ENCODE measurements around the gene LEMD1. TPM values are rescaled to one million over a fixed set of nuclear protein-coding genes. Genes with fewer than 3 reads are reported as not detected.

Gene LEMD1
- total RNA-seq, 4 donors from 2014 or later, result 1.1 to 1.4 (median 1.3) TPM; not detected in 1

GRCh38 chr1:205440476-205441317 lies 18.8 kb upstream of the LEMD1 start:
- intact Hi-C loops (cut with DNase I), result no loop called here
- Histone ChIP-seq H3K4me1 (peaks cover 24 to 62% (median 25%) of the 10 kb centered on the region in 3 donors), H3K27me3 (peaks cover 0 to 14% (median 0%) of the 10 kb centered on the region in 4 donors), H3K4me3 (peak overlapping the region in 2 of 4 donors; percentile 6 to 43), H3K36me3 (no peaks in the 10 kb centered on the region), H3K9me3 (no peaks in the 10 kb centered on the region), H3K27ac (peak overlapping the region in 3 of 4 donors; percentile 26 to 62 (median 61))
- WGBS, 2 donors, result 11 to 35% methylated on average over 7 of the region's 15 CpGs
- TF ChIP-seq, protein P1, sequence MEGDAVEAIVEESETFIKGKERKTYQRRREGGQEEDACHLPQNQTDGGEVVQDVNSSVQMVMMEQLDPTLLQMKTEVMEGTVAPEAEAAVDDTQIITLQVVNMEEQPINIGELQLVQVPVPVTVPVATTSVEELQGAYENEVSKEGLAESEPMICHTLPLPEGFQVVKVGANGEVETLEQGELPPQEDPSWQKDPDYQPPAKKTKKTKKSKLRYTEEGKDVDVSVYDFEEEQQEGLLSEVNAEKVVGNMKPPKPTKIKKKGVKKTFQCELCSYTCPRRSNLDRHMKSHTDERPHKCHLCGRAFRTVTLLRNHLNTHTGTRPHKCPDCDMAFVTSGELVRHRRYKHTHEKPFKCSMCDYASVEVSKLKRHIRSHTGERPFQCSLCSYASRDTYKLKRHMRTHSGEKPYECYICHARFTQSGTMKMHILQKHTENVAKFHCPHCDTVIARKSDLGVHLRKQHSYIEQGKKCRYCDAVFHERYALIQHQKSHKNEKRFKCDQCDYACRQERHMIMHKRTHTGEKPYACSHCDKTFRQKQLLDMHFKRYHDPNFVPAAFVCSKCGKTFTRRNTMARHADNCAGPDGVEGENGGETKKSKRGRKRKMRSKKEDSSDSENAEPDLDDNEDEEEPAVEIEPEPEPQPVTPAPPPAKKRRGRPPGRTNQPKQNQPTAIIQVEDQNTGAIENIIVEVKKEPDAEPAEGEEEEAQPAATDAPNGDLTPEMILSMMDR (IDR thresholded peaks at IDR 0.05), result no peak
- peak in 1 of 4 donors; percentile 33 for TF ChIP-seq POLR2A (IDR thresholded peaks at IDR 0.05)
- DNase-seq, result no peak

- intact Hi-C loops (cut with DNase I), result no loop called here
- peaks cover 19 to 56% (median 19%) of the 10 kb centered on the region in 3 donors for H3K4me1 ChIP-seq
- H3K4me3 ChIP-seq, result no peak overlapping the region
- peak overlapping the region in 2 of 4 donors; percentile 26 to 61 for H3K27ac ChIP-seq
- no peaks in the 10 kb centered on the region for H3K36me3 ChIP-seq
- peaks cover 0 to 20% (median 0%) of the 10 kb centered on the region in 4 donors for H3K27me3 ChIP-seq
- DNase-seq, result no peak
- no peak for TF ChIP-seq POLR2A (IDR thresholded peaks at IDR 0.05)
- TF ChIP-seq, protein P1 (IDR thresholded peaks at IDR 0.05), result no peak
- H3K9me3 ChIP-seq, result no peaks in the 10 kb centered on the region
- WGBS, 2 donors, result 71 to 73% methylated on average over 1 to 3 of the region's 5 CpGs
These were observed 18.2 kb upstream of the LEMD1 start for GRCh38 chr1:205440121-205440475.

DNA sequence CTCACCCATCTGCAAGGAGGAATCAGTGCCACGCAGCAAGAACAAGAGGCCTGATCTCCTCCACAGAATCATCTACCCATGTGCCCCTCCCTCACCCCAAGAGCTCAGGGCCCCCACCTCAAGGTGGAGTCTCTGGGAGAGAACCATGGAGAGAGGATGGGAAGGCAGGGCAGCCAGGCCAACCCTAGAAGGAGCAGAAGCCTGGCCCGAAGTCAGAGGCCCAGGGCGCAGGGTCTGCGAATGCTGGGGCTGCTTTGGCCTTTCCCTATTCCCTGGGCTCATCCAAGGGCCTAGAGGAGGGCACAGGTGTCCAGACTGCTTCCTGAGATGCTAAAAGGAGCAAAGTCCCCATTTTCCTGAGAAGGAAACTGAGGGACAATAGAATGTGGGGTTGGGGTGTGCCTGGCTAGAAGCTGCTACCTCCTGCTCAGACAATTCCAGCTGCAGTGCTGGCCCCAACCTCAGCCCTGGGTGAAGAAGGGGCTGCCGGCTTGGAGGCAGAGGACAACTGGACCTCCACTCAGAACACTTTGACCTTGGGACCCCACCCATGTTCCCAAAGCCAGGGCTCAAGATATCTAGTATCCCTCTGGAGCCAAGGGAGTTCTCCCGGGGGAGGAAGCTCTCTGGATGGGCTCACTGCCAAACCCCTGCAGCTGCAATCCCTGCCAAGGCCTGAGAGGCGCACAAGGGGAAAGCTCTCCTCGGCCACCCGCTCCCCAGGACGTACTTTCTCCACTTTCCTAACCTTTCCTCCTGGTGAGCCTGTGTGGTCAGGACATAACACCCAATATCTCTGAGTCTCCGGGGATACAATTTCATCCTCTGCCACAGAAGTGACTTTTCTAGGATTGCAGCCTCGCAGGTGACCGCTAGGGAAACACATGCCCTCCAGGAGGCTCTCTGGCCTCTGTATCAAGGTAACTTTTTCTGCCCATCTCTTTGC lies 16.6 kb upstream of the LEMD1 start:
- intact Hi-C loops (cut with DNase I), result no loop called here

DNA sequence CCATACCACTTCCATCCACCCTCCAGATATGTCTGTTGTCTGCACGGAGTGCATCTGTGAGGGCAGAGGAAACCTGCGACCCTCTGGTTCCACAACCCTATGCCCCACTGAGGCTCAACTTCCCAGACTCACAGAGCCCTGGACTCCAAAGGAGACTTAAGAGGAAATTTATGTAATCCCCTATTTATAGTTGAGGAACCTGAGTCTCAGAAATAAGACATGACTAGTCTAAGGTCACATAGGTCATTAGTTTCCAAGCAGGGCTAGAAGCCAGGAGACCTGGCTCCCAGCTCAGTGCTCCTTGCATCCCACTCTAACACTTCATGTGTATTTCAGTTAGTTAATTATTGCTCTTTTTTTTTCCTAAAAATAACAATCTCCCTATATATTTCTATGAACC lies 15.7 kb upstream of the LEMD1 start:
- H3K27ac ChIP-seq, result no peak overlapping the region
- peaks cover 11 to 45% (median 14%) of the 10 kb centered on the region in 3 donors for H3K4me1 ChIP-seq
- H3K9me3 ChIP-seq, result no peaks in the 10 kb centered on the region
- H3K4me3 ChIP-seq, result no peak overlapping the region
- peaks cover 0 to 43% (median 0%) of the 10 kb centered on the region in 4 donors for H3K27me3 ChIP-seq
- DNase-seq, result no peak
- no peaks in the 10 kb centered on the region for H3K36me3 ChIP-seq
- intact Hi-C loops (cut with DNase I), result no loop called here
- WGBS, 2 donors, result 65 to 100% methylated on average over 2 of the region's 2 CpGs
- no peak for TF ChIP-seq POLR2A (IDR thresholded peaks at IDR 0.05)
- TF ChIP-seq, protein P1 (IDR thresholded peaks at IDR 0.05), result no peak

More for the DNA sequence above, 16.6 kb upstream of the LEMD1 start:
- Histone ChIP-seq H3K9me3 (no peaks in the 10 kb centered on the region), H3K27me3 (peaks cover 0 to 34% (median 0%) of the 10 kb centered on the region in 4 donors), H3K27ac (no peak overlapping the region), H3K4me3 (no peak overlapping the region), H3K4me1 (peaks cover 11 to 45% (median 14%) of the 10 kb centered on the region in 3 donors), H3K36me3 (no peaks in the 10 kb centered on the region)
- no peak for DNase-seq
- no peak for TF ChIP-seq POLR2A (IDR thresholded peaks at IDR 0.05)
- TF ChIP-seq, protein P1 (IDR thresholded peaks at IDR 0.05), result peak in 5 of 6 experiments; percentile 50 to 65 (median 51)
- 50 to 68% methylated on average over 8 to 11 of the region's 13 CpGs for WGBS, 2 donors
